Endothelial cell of umbilical vein (primary cell): ENCODE results near the gene CTTNBP2NL. TPM values are rescaled to one million over a fixed set of nuclear protein-coding genes. Genes with fewer than 3 reads are reported as not detected.

Source experiments
- BruUV-seq: library from RNA; stranded (reverse); fragments of 400-500 nt; replicated peaks from 2 replicates; lab custom pipeline; 2021; lab: Mats Ljungman, UMichigan
- CTCF ChIA-PET: fragments of 300-600, 350-600 bp; sonication (Branson Sonifier 250); formaldehyde crosslinking; loops from one replicate; lab custom pipeline; 2021; ENCODE audit warnings: antibody characterized with exemption, inconsistent platforms; lab: Charles Lee
- POLR2A ChIA-PET: fragments of 300-600, 350-600 bp; sonication (Branson Sonifier 250); formaldehyde crosslinking; loops from one replicate; lab custom pipeline; 2021; ENCODE audit warnings: antibody characterized with exemption, inconsistent platforms; lab: Charles Lee
- DNase-seq: peaks from one replicate; pipeline ENCODE4 v3.0.0-alpha.2; 2011; ENCODE audit warnings: low read depth, low spot score
- FAIRE-seq: peaks from 2 replicates; lab custom pipeline; 2011; peaks lifted over from hg19 to GRCh38; lab: Jason Lieb, UNC
- H2AFZ ChIP-seq: 2 replicates; pipeline ENCODE4 v1.6.0; 2012; ENCODE audit warnings: low read depth, low read length, control low read depth, inconsistent platforms
- H3K27ac ChIP-seq: 2 replicates; pipeline ENCODE4 v1.5.1; 2011; ENCODE audit warnings: low read depth, mild to moderate bottlenecking, control low read depth, low read length, moderate library complexity; ENCODE audit not compliant: insufficient read depth
- H3K27me3 ChIP-seq, 2 experiments: 2 replicates each; pipeline versions ENCODE4 v1.6.0 to v1.6.1; 2011; ENCODE audit warnings: low read length in 2 of 2, mixed read lengths in 1 of 2; ENCODE audit not compliant: control insufficient read depth in 2 of 2, insufficient read depth in 2 of 2
- H3K36me3 ChIP-seq, 2 experiments: 2 replicates in 1 of 2; 3 replicates in 1 of 2; pipeline ENCODE4 v1.5.1; 2011; ENCODE audit warnings: low read length in 2 of 2, mild to moderate bottlenecking in 1 of 2, moderate library complexity in 1 of 2; ENCODE audit not compliant: control insufficient read depth in 2 of 2, insufficient read depth in 2 of 2; ENCODE audit errors: extremely low read depth in 1 of 2
- H3K4me1 ChIP-seq: 3 replicates; pipeline ENCODE4 v1.5.1; 2011; ENCODE audit warnings: mild to moderate bottlenecking, low read length; ENCODE audit not compliant: control insufficient read depth, insufficient read depth; ENCODE audit errors: extremely low read depth
- H3K4me2 ChIP-seq: 2 replicates; pipeline ENCODE4 v1.6.1; 2011; ENCODE audit warnings: low read length, control low read depth, mixed read lengths; ENCODE audit not compliant: insufficient read depth
- H3K4me3 ChIP-seq, 3 experiments: fragments of 200-600 bp in 1 of 3; sonication (generic), shearing (Covaris generic) in 1 of 3; replicated peaks in 1 of 3; 2 replicates each; pipeline ENCODE4 v1.5.1; 2011 to 2016; ENCODE audit warnings: control low read depth in 3 of 3, low read length in 3 of 3, mild to moderate bottlenecking in 2 of 3, inconsistent platforms in 1 of 3, low read depth in 1 of 3, moderate library complexity in 1 of 3; ENCODE audit not compliant: insufficient read depth in 1 of 3
- H3K79me2 ChIP-seq: 2 replicates; pipeline ENCODE4 v1.6.0; 2012; ENCODE audit warnings: low read length, inconsistent platforms; ENCODE audit not compliant: control insufficient read depth, insufficient read depth
- H3K9ac ChIP-seq: replicated peaks from 2 replicates; pipeline ENCODE3; 2011; ENCODE audit warnings: low read length, control low read depth; ENCODE audit not compliant: insufficient read depth; ENCODE audit errors: extremely low read depth
- H3K9me1 ChIP-seq: replicated peaks from 3 replicates; pipeline ENCODE4 v1.6.0; 2011; ENCODE audit warnings: mild to moderate bottlenecking, low read length; ENCODE audit not compliant: control insufficient read depth, insufficient read depth; ENCODE audit errors: extremely low read depth
- H3K9me3 ChIP-seq: replicated peaks from 2 replicates; pipeline ENCODE4 v1.5.1; 2012; ENCODE audit warnings: low read length, inconsistent platforms; ENCODE audit not compliant: control insufficient read depth, insufficient read depth
- H4K20me1 ChIP-seq: replicated peaks from 2 replicates; pipeline ENCODE3; 2011; ENCODE audit warnings: mild to moderate bottlenecking, low read length; ENCODE audit not compliant: control insufficient read depth, insufficient read depth; ENCODE audit errors: extremely low read depth
- CTCF ChIP-seq, 2 donors: IDR thresholded peaks; 1 replicate in 1 of 2; 2 replicates in 1 of 2; pipeline ENCODE4 v1.5.1; 2011; ENCODE audit warnings: low read length in 2 of 2, mild to moderate bottlenecking in 2 of 2, moderate library complexity in 2 of 2, control low read depth in 1 of 2, inconsistent platforms in 1 of 2, low read depth in 1 of 2; ENCODE audit not compliant: insufficient read depth in 1 of 2; ENCODE audit errors: extremely low read depth in 1 of 2
- EZH2 ChIP-seq: IDR thresholded peaks from 2 replicates; pipeline ENCODE4 v1.6.1; 2012; ENCODE audit warnings: borderline replicate concordance, low read depth, mild to moderate bottlenecking, moderate library complexity, low read length, inconsistent platforms; ENCODE audit not compliant: severe bottlenecking
- FOS ChIP-seq: IDR thresholded peaks from 2 replicates; pipeline ENCODE4 v1.6.1; 2011; ENCODE audit warnings: mild to moderate bottlenecking, low read length, moderate library complexity, borderline replicate concordance; ENCODE audit not compliant: insufficient read depth
- GATA2 ChIP-seq: IDR thresholded peaks from 2 replicates; pipeline ENCODE4 v1.7.0; 2011; ENCODE audit warnings: low read depth, mild to moderate bottlenecking, moderate library complexity, mixed read lengths, low read length; ENCODE audit not compliant: insufficient read length, insufficient read depth
- JUN ChIP-seq: IDR thresholded peaks from 2 replicates; pipeline ENCODE4 v1.6.1; 2011; ENCODE audit warnings: borderline replicate concordance, low read depth; ENCODE audit not compliant: insufficient read length, insufficient read depth
- MAX ChIP-seq: IDR thresholded peaks from 2 replicates; pipeline ENCODE4 v1.6.1; 2011; ENCODE audit not compliant: insufficient read depth, insufficient read length
- MYC ChIP-seq: IDR thresholded peaks from one replicate; pipeline ENCODE4 v1.6.1; 2011; ENCODE audit warnings: mild to moderate bottlenecking, low read depth, low read length
- POLR2A ChIP-seq: IDR thresholded peaks from 2 replicates; pipeline ENCODE4 v1.6.1; 2012; ENCODE audit warnings: low read depth, mild to moderate bottlenecking, control low read depth, low read length
- POLR2AphosphoS5 ChIP-seq: IDR thresholded peaks from 2 replicates; pipeline ENCODE4 v1.6.1; 2012; ENCODE audit warnings: low read depth, mild to moderate bottlenecking, control low read depth, low read length, moderate library complexity; ENCODE audit not compliant: insufficient read depth
- dilution Hi-C: fragments of 300-500 bp; cut with MboI; formaldehyde crosslinking; loops from one replicate; pipeline ENCODE4 v1.15.0; 2019; ENCODE audit warnings: low sequenced_read_pairs; ENCODE audit not compliant: extremely low pct_ligation_motif_present
- intact Hi-C: fragments of 100-400 bp; cut with micrococcal nuclease; formaldehyde crosslinking; loops from one replicate; pipeline ENCODE4 v1.10.0; 2022
- polyA plus RNA-seq, 4 experiments: library from polyadenylated mRNA; depleted of rRNA in 3 of 4; stranded (reverse) in 3 of 4; unstranded in 1 of 4; fragments of >200 nt; gene quantifications; 2 replicates each; pipeline versions ENCODE4 v1.2.1 to v1.2.3, GENCODE V29; 2011 to 2012; ENCODE audit warnings: missing spikeins in 1 of 4
- total RNA-seq: library from RNA; stranded (reverse); gene quantifications from 2 replicates; pipeline ENCODE4 v1.2.3, GENCODE V29; 2021

The CTTNBP2NL gene
- total and polyA plus RNA-seq, 2 donors (not counting 3 experiments of a cell fraction or from before 2014, with no cell fraction given), result 21.5 to 94.4 TPM

- Histone ChIP-seq H3K4me2 (peak overlapping the region; percentile 16), H3K27ac (no peak overlapping the region), H3K79me2 (no peaks in the 10 kb centered on the region), H3K9me3 (no peaks in the 10 kb centered on the region), H2AFZ (peak overlapping the region; percentile 60), H3K9ac (no peak overlapping the region), H3K4me1 (peaks cover 6% of the 10 kb centered on the region), H3K27me3 (peaks cover 9% of the 10 kb centered on the region in 2 experiments), H4K20me1 (no peaks in the 10 kb centered on the region), H3K36me3 (no peaks in the 10 kb centered on the region), H3K9me1 (no peaks in the 10 kb centered on the region), H3K4me3 (peak overlapping the region in 2 of 3 experiments; percentile 1 to 44)
- TF ChIP-seq JUN, result no peak
- TF ChIP-seq POLR2A, result no peak
- TF ChIP-seq POLR2AphosphoS5, result no peak
- TF ChIP-seq EZH2, result no peak
- TF ChIP-seq MAX, result no peak
- TF ChIP-seq GATA2, result no peak
- TF ChIP-seq CTCF (IDR thresholded peaks at IDR 0.05; ENCODE audit: extremely low read depth in 1 of 2, insufficient read depth in 1 of 2, low read depth in 1 of 2, low read length in 2 of 2), result no peak
- TF ChIP-seq MYC, result no peak
- TF ChIP-seq FOS, result no peak
- FAIRE-seq (no peak), DNase-seq (no peak)
- BruUV-seq, result no TSS peak
- ChIA-PET CTCF (interaction anchor here (1.1 to 1.7 kb wide), 3 partner anchors 23 to 35 kb away, joined by 3 to 8 read pairs (median 4); no protein-coding TSS in a partner anchor), POLR2A (no interaction called here)
- dilution Hi-C loops (no loop called here), intact Hi-C loops (no loop called here)
Measured at GRCh38 chr1:112507921-112508277, 111.9 kb downstream of the CTTNBP2NL start.
